HL-60 (cell line): ENCODE measurements around the gene PRUNE1.

Experiments used
- DNase-seq, 2 experiments: peaks; one replicate each; pipeline ENCODE4 v3.0.0-alpha.2; 2010 to 2020; ENCODE audit warnings: low read depth in 1 of 2, low spot score in 1 of 2
- H3K27ac ChIP-seq: fragments of 250-450 bp; sonication (Bioruptor Pico); replicated peaks from 2 replicates; pipeline ENCODE4 v1.5.1; 2020; ENCODE audit warnings: mild to moderate bottlenecking, moderate library complexity
- H3K27me3 ChIP-seq: fragments of 250-450 bp; sonication (Bioruptor Pico); 2 replicates; pipeline ENCODE4 v1.5.1; 2021; ENCODE audit warnings: mild to moderate bottlenecking, moderate library complexity; ENCODE audit not compliant: insufficient read depth, poor library complexity, severe bottlenecking
- H3K4me3 ChIP-seq: replicated peaks from 2 replicates; pipeline ENCODE4 v1.5.1; 2011; ENCODE audit warnings: mild to moderate bottlenecking, control low read depth, low read length; ENCODE audit not compliant: insufficient read depth
- GABPA ChIP-seq: IDR thresholded peaks from 2 replicates; pipeline ENCODE4 v1.6.1; 2012; ENCODE audit warnings: low read depth
- POLR2AphosphoS5 ChIP-seq: IDR thresholded peaks from 2 replicates; pipeline ENCODE4 v1.6.1; 2012; ENCODE audit warnings: low read depth
- SPI1 ChIP-seq: IDR thresholded peaks from 2 replicates; pipeline ENCODE4 v1.6.1; 2012; ENCODE audit warnings: low read depth, mild to moderate bottlenecking, borderline replicate concordance
- TF ChIP-seq, protein P1 (sequence below): IDR thresholded peaks from 2 replicates; pipeline ENCODE4 v1.6.1; 2012; ENCODE audit warnings: low read depth; ENCODE audit not compliant: insufficient replicate concordance
- TF ChIP-seq, protein P2 (sequence below): IDR thresholded peaks from one replicate; pipeline ENCODE4 v1.5.1; 2011; ENCODE audit warnings: low read length, control low read depth, inconsistent platforms; ENCODE audit not compliant: insufficient read depth

The PRUNE1 gene

DNA sequence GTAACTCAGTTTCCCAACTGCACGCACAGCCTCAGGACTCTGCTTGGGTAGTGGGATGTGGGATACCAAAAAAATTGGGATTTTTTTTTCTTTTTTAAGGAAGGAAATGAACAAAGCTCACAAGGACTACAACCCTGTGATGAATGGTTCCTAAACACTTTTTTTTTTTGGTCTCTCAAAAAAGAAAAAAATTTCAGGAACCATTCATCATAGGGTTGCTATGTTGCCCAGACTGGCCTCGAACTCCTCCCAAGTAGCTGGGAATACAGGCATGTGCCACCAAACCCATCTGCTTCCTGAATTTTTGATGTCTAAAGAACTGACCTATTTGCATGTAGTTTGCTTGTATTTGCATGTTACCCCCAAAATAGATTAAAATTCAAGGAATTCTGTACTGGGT lies 8.3 kb upstream of the PRUNE1 start:
- TF ChIP-seq POLR2AphosphoS5 (no peak), GABPA (no peak), SPI1 (no peak)
- TF ChIP-seq, protein P1, sequence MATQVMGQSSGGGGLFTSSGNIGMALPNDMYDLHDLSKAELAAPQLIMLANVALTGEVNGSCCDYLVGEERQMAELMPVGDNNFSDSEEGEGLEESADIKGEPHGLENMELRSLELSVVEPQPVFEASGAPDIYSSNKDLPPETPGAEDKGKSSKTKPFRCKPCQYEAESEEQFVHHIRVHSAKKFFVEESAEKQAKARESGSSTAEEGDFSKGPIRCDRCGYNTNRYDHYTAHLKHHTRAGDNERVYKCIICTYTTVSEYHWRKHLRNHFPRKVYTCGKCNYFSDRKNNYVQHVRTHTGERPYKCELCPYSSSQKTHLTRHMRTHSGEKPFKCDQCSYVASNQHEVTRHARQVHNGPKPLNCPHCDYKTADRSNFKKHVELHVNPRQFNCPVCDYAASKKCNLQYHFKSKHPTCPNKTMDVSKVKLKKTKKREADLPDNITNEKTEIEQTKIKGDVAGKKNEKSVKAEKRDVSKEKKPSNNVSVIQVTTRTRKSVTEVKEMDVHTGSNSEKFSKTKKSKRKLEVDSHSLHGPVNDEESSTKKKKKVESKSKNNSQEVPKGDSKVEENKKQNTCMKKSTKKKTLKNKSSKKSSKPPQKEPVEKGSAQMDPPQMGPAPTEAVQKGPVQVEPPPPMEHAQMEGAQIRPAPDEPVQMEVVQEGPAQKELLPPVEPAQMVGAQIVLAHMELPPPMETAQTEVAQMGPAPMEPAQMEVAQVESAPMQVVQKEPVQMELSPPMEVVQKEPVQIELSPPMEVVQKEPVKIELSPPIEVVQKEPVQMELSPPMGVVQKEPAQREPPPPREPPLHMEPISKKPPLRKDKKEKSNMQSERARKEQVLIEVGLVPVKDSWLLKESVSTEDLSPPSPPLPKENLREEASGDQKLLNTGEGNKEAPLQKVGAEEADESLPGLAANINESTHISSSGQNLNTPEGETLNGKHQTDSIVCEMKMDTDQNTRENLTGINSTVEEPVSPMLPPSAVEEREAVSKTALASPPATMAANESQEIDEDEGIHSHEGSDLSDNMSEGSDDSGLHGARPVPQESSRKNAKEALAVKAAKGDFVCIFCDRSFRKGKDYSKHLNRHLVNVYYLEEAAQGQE: no peak
- TF ChIP-seq, protein P2, sequence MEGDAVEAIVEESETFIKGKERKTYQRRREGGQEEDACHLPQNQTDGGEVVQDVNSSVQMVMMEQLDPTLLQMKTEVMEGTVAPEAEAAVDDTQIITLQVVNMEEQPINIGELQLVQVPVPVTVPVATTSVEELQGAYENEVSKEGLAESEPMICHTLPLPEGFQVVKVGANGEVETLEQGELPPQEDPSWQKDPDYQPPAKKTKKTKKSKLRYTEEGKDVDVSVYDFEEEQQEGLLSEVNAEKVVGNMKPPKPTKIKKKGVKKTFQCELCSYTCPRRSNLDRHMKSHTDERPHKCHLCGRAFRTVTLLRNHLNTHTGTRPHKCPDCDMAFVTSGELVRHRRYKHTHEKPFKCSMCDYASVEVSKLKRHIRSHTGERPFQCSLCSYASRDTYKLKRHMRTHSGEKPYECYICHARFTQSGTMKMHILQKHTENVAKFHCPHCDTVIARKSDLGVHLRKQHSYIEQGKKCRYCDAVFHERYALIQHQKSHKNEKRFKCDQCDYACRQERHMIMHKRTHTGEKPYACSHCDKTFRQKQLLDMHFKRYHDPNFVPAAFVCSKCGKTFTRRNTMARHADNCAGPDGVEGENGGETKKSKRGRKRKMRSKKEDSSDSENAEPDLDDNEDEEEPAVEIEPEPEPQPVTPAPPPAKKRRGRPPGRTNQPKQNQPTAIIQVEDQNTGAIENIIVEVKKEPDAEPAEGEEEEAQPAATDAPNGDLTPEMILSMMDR: no peak
- no peak for DNase-seq

DNA sequence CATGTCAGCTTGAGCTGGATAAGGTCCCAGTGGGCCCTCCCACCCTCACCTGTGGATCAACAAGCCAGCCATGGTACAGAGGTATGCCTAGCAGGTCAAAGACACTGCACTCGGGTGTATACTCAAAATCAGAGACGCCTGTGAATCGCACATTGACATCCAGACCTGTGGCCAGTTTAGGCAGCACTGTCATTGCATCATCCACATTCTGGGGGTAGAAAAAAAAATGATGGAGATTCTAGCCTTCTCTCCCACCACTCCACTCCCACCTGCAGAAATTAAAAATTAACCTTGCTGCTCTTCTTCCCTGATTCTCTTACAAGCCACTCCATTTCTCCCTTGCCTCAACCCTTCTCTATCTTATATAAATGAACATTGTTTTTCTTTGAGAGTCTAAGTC lies 7.8 kb upstream of the PRUNE1 start:
- H3K4me3 ChIP-seq: no peak overlapping the region
- no peak for DNase-seq
- H3K27me3 ChIP-seq: no peaks in the 10 kb centered on the region
- no peak overlapping the region for H3K27ac ChIP-seq
- no peak for TF ChIP-seq POLR2AphosphoS5
- TF ChIP-seq SPI1: no peak
- TF ChIP-seq, protein P2: no peak
- TF ChIP-seq, protein P1: no peak

More for the DNA sequence above, 8.3 kb upstream of the PRUNE1 start:
- H3K4me3 ChIP-seq: no peak overlapping the region
- no peak overlapping the region for H3K27ac ChIP-seq
- no peaks in the 10 kb centered on the region for H3K27me3 ChIP-seq

DNA sequence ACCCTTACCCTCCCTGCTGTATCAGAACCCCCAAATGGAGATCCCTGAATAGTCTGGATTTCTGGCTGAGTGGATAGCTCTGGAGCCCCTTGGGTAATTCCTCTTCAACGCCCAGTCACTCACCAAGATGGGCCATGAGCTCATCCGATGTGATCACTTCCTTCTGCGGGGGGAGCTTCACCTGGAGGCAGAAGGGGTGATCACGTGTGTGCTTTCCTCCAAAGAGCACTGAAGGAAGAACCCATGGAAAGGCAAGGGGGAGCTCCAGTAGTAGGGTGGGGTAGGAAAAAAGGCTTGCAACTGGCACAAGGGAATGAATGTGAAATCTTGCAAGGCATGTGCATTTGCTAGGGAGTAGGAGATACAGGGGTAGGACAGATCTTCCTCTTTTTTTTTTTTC lies 6.6 kb upstream of the PRUNE1 start:
- TF ChIP-seq POLR2AphosphoS5 (0 out of 2 replicates have a peak, but pooled peaks have one; percentile 24), GABPA (no peak), SPI1 (0 out of 2 replicates have a peak, but pooled peaks have one; percentile 38)
- TF ChIP-seq, protein P2: no peak
- TF ChIP-seq, protein P1: no peak
- DNase-seq: peak; percentile 72 to 82
- Histone ChIP-seq H3K4me3 (no peak overlapping the region), H3K27me3 (no peaks in the 10 kb centered on the region), H3K27ac (peak overlapping the region; percentile 50)
